OCI-M2 (cell line): ENCODE measurements around the gene IER2.
"Not testable (repeated sequence)": the region's sequence is repeated elsewhere in the genome, so short reads cannot be mapped to it uniquely, and the experiment has no call there.

ENCODE experiments used
- DNase-seq: peaks from one replicate; lab custom pipeline; 2025; ENCODE audit not compliant: unreplicated experiment; lab: John Stamatoyannopoulos, UW

IER2 gene

DNA sequence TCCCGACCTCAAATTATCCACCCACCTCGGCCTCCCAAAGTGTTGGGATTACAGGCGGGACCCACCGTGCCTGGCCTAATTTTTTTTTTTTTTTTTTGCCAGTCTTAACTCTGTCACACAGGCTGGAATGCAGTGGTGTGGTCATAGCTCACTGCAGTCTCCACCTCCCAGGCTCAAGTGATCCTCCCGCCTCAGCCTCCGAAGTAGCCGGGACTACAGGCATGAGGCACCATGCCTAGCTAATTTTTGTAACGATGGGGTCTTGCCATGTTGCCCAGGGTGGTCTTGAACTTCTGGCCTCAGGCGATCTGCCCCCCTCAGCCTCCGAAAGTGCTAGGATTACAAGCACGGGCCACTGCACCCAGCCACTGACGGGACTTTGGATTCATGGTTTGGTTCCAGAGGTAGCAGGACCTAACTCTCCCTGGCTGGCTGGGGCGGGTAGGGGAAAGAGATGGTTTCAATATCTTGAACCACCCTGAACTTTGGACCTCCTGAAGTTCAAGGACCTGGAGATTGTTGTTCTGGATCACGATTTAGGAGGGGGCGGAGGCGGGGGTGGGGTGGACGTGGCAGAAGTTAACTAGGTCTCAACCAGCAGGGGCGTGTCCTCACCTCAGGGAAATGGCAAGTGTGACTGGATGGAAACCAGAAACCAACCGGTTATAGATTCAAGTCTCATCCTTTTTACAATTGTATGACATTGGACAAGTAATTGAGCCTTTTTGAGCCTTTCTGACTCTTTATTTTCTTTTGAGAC is 40.8 kb downstream of the IER2 start:
- no peak for DNase-seq

DNA sequence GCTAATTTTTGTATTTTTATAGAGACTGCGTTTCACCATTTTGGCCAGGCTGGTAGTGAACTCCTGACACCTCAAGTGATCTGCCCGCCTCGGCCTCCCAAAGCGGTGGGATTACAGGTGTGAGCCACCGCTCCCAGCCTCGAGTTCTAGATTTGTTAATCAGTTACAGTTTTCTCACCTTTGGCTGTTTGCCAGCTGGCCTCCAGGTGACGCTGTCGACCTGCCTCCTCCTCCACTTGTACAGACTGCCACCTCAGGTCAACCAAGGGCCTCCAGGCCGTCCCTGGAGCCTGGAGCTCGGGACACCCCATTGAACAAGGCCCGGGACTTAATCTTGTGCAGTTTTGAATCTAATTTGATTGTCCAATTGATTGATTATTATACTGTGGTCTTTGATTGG is 45.5 kb downstream of the IER2 start:
- no peak for DNase-seq

DNA sequence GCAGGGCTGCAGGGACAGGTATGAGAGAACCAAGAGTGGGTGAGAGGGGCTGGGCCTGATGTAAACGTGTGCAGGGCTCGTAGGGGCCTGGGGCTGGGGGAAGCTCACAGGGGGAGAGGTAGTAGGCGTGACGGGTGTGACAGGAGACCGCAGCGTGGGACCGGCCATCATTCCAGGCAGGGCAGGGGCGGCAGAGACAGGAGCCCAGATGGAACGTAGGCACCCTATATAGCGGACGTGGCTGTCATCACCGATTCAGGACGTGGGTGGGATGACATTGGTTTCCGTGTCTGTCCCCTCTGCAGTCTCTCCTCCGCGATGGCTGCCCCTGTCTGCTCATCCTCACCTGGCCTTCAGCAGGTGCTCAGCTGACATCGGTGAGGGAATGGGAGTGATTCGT is 48.4 kb downstream of the IER2 start:
- DNase-seq, result no peak

DNA sequence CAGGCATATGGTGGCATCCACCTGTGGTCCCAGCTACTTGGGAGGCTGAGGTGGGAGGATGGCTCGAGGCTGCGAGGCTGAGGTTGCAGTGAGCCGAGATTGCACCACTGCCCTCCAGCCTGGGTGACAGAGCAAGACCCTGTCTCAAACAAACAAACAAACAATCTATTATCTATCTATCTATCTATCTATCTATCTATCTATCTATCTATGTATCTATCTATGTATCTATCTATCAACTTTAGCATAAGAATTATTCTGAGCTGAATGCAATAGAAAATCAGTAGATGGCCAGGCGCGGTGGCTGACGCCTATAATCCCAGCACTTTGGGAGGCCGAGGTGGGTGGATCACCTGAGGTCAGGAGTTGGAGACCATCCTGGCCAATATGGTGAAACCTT is 51.9 kb downstream of the IER2 start:
- not testable (repeated sequence) for DNase-seq
